SK-N-SH (cell line): ENCODE results near the gene DNMT3B. TPM values are rescaled to one million over a fixed set of nuclear protein-coding genes. Genes with fewer than 3 reads are reported as not detected.

Source experiments
- CTCF ChIA-PET: fragments of 300-600, 350-600 bp; formaldehyde crosslinking; extraction: SDS; loops from one replicate; lab custom pipeline; 2021; lab: Yijun Ruan, JAX
- POLR2A ChIA-PET: fragments of 350-600 bp; sonication (Branson Sonifier 250); formaldehyde crosslinking; extraction: SDS; loops from one replicate; lab custom pipeline; 2020; ENCODE audit warnings: antibody characterized with exemption, inconsistent platforms; lab: Yijun Ruan, JAX
- DNase-seq: peaks from one replicate; pipeline ENCODE4 v3.0.0; 2012
- H2AFZ ChIP-seq: fragments of 200-600 bp; sonication (generic); 2 replicates; pipeline ENCODE4 v1.8.1; 2016; ENCODE audit warnings: antibody characterized with exemption, mild to moderate bottlenecking, low read depth
- H3F3A ChIP-seq: fragments of 200-600 bp; sonication (generic); replicated peaks from 2 replicates; pipeline ENCODE3; 2016; ENCODE audit warnings: antibody characterized with exemption, mild to moderate bottlenecking; ENCODE audit not compliant: insufficient read depth
- H3K27ac ChIP-seq, 2 experiments: fragments of 200-500 bp in 1 of 2; fragments of 200-600 bp in 1 of 2; sonication (Bioruptor generic) in 1 of 2; sonication (generic), shearing (Covaris generic) in 1 of 2; 2 replicates each; pipeline versions ENCODE4 v1.5.1 to v1.6.1; 2014 to 2016; ENCODE audit warnings: low read depth in 2 of 2, inconsistent platforms in 1 of 2, low read length in 1 of 2, mild to moderate bottlenecking in 1 of 2, mixed read lengths in 1 of 2
- H3K27me3 ChIP-seq: fragments of 200-600 bp; sonication (generic), shearing (Covaris generic); 2 replicates; pipeline ENCODE4 v1.6.1; 2016; ENCODE audit warnings: mixed run types; ENCODE audit not compliant: insufficient read depth
- H3K36me3 ChIP-seq, 2 experiments: fragments of 200-500 bp in 1 of 2; fragments of 200-600 bp in 1 of 2; sonication (Bioruptor generic) in 1 of 2; sonication (generic) in 1 of 2; replicated peaks in 1 of 2; 2 replicates each; pipeline versions ENCODE3 to v1.5.1; 2014 to 2016; ENCODE audit warnings: low read length in 1 of 2, mild to moderate bottlenecking in 1 of 2; ENCODE audit not compliant: insufficient read depth in 2 of 2, control insufficient read depth in 1 of 2
- H3K4me1 ChIP-seq, 2 experiments: fragments of 200-500 bp in 1 of 2; fragments of 200-600 bp in 1 of 2; sonication (Bioruptor generic) in 1 of 2; sonication (generic), shearing (Covaris generic) in 1 of 2; 2 replicates each; pipeline versions ENCODE4 v1.5.1 to v1.6.1; 2014 to 2016; ENCODE audit warnings: low read depth in 1 of 2, low read length in 1 of 2, mixed run types in 1 of 2; ENCODE audit not compliant: insufficient read depth in 2 of 2, control insufficient read depth in 1 of 2
- H3K4me2 ChIP-seq: fragments of 200-600 bp; sonication (generic), shearing (Covaris generic); 2 replicates; pipeline ENCODE4 v1.6.1; 2017; ENCODE audit warnings: mixed run types
- H3K4me3 ChIP-seq, 2 experiments: fragments of 200-500 bp in 1 of 2; fragments of 200-600 bp in 1 of 2; sonication (Bioruptor generic) in 1 of 2; sonication (generic), shearing (Covaris generic) in 1 of 2; 2 replicates each; pipeline versions ENCODE4 v1.5.1 to v1.8.1; 2014 to 2016; ENCODE audit warnings: low read depth in 2 of 2, inconsistent platforms in 1 of 2, low read length in 1 of 2, mild to moderate bottlenecking in 1 of 2, mixed read lengths in 1 of 2, moderate library complexity in 1 of 2
- H3K79me2 ChIP-seq: fragments of 200-600 bp; sonication (generic); 2 replicates; pipeline ENCODE4 v1.8.1; 2017; ENCODE audit warnings: mild to moderate bottlenecking; ENCODE audit not compliant: insufficient read depth
- H3K9ac ChIP-seq: fragments of 200-600 bp; sonication (generic); 2 replicates; pipeline ENCODE4 v1.6.1; 2017; ENCODE audit warnings: mixed run types
- H3K9me2 ChIP-seq: fragments of 200-600 bp; sonication (generic); 2 replicates; pipeline ENCODE4 v1.6.1; 2017; ENCODE audit warnings: mixed run types
- H3K9me3 ChIP-seq: fragments of 200-600 bp; sonication (generic); 2 replicates; pipeline ENCODE4 v1.6.1; 2017; ENCODE audit warnings: mixed run types, mild to moderate bottlenecking, moderate library complexity
- H4K20me1 ChIP-seq: fragments of 200-600 bp; sonication (generic); 2 replicates; pipeline ENCODE4 v1.6.1; 2017; ENCODE audit warnings: mild to moderate bottlenecking, mixed run types; ENCODE audit not compliant: insufficient read depth
- CHD2 ChIP-seq: fragments of 150-350 bp; IDR thresholded peaks from 2 replicates; pipeline ENCODE4 v1.6.1; 2018; ENCODE audit warnings: low read length; ENCODE audit not compliant: partially characterized antibody
- MXI1 ChIP-seq: IDR thresholded peaks from 2 replicates; pipeline ENCODE4 v1.6.1; 2012; ENCODE audit warnings: mild to moderate bottlenecking, low read depth, low read length, improper control_type of control experiment
- RAD21 ChIP-seq: IDR thresholded peaks from 2 replicates; pipeline ENCODE4 v1.6.1; 2012; ENCODE audit warnings: mild to moderate bottlenecking, low read length
- SMC3 ChIP-seq: IDR thresholded peaks from 2 replicates; pipeline ENCODE4 v1.6.1; 2012; ENCODE audit warnings: low read depth, low read length, improper control_type of control experiment
- WGBS: methylation state at CpG from one replicate; pipeline ENCODE4 v1.1.6; 2017; ENCODE audit warnings: low lambda C conversion rate; 5-methylcytosine and 5-hydroxymethylcytosine counted together
- polyA plus RNA-seq, 3 experiments: library from polyadenylated mRNA; depleted of rRNA; stranded (reverse); fragments of >200 nt; gene quantifications; 2 replicates each; pipeline ENCODE4 v1.2.3, GENCODE V29; 2012
- TF ChIP-seq, protein P1 (sequence below): IDR thresholded peaks from 2 replicates; pipeline ENCODE4; 2012
- TF ChIP-seq, protein P2 (sequence below): fragments of 200-600 bp; sonication (generic); IDR thresholded peaks from 2 replicates; pipeline ENCODE4 v1.6.1; 2017; ENCODE audit warnings: antibody characterized with exemption, mild to moderate bottlenecking, moderate library complexity

The DNMT3B gene
- polyA plus RNA-seq, 1 of the 3 experiments (the other 2 are of a cell fraction), result 2.2 TPM

DNA sequence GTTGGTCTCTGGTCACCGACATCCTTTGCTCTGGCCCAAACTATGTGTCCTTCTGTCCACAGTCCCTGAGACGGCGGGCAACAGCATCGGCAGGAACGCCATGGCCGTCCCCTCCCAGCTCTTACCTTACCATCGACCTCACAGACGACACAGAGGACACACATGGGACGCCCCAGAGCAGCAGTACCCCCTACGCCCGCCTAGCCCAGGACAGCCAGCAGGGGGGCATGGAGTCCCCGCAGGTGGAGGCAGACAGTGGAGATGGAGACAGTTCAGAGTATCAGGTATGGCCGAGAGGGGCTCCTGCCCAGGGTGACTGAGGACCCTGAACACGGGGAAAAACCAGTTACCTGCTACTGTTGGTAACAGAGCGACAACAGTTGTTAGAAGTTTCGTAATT lies 25.0 kb downstream of the DNMT3B start:
- no peak for DNase-seq
- no peaks in the 10 kb centered on the region for H3K79me2 ChIP-seq
- no peaks in the 10 kb centered on the region for H3F3A ChIP-seq
- no peak overlapping the region for H2AFZ ChIP-seq
- no peak overlapping the region for H3K27ac ChIP-seq
- peaks cover 2 to 5% of the 10 kb centered on the region in 2 experiments for H3K36me3 ChIP-seq
- WGBS, result 93% methylated on average over 16 of the region's 16 CpGs
- H3K9me3 ChIP-seq, result no peaks in the 10 kb centered on the region
- no peaks in the 10 kb centered on the region for H3K27me3 ChIP-seq
- H3K9ac ChIP-seq, result no peak overlapping the region
- ChIA-PET POLR2A (no interaction called here), CTCF (interaction anchor here (1.4 to 6.2 kb wide), 2 partner anchors 9 to 113 kb away, joined by 4 to 83 read pairs; partner anchors contain the start of gene C20orf203)
- TF ChIP-seq, protein P1, sequence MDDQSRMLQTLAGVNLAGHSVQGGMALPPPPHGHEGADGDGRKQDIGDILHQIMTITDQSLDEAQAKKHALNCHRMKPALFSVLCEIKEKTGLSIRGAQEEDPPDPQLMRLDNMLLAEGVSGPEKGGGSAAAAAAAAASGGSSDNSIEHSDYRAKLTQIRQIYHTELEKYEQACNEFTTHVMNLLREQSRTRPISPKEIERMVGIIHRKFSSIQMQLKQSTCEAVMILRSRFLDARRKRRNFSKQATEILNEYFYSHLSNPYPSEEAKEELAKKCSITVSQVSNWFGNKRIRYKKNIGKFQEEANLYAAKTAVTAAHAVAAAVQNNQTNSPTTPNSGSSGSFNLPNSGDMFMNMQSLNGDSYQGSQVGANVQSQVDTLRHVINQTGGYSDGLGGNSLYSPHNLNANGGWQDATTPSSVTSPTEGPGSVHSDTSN, result no peak
- TF ChIP-seq RAD21, result no peak
- TF ChIP-seq, all 33 proteins: peak for 0
- no peaks in the 10 kb centered on the region for H4K20me1 ChIP-seq
- no peaks in the 10 kb centered on the region for H3K4me1 ChIP-seq
- no peak overlapping the region for H3K4me3 ChIP-seq
- H3K4me2 ChIP-seq, result no peak overlapping the region
- no peaks in the 10 kb centered on the region for H3K9me2 ChIP-seq

DNA sequence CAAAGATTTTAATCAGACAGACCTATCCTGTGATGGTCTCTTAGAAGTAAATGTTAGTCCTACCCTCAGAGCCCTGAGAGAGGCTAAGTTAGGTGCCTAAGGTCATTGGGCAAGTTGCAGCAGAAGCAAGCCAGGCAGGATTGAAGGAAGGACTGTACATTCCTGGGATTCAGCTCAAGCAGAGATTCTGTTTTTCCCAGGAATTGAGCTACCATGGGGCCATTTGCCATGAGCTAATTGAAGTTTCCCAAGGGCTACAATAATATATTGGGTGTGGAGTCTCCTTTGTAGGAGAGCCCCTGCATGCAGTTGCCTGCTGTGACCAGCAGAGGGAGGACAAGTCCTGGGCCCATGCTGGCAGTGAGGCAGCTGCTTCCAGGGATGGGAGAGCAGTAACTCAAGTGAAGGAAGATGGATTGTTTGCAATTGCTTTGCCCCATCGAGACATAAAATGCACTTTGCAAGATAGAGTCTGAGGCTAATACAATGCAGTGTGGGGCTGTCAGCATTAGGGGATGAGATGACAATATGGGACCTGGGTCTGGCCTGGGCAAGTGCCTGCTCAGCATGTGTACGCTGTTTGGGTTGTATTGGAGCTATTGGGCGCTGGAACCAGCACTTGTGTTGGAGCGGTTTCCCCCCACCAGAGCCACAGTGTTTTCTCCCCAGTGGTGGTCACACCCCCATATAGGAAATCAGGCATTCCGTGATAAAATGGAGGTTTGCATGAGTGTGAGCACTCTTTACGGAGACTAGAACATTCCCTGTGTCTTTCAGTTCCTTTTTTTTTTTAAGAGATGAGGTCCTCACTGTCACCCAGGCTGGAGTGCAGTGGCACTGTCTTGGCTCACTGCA lies 27.9 kb downstream of the DNMT3B start:
- no peaks in the 10 kb centered on the region for H3F3A ChIP-seq
- no peak overlapping the region for H3K4me2 ChIP-seq
- ChIA-PET POLR2A (no interaction called here), CTCF (interaction anchor here (0.5 to 6.2 kb wide), 57 partner anchors 9 to 533 kb away, joined by 3 to 83 read pairs (median 5); partner anchors contain the start of genes C20orf203, COMMD7 and DNMT3B)
- no peak overlapping the region for H3K27ac ChIP-seq
- no peaks in the 10 kb centered on the region for H3K27me3 ChIP-seq
- H3K9me3 ChIP-seq, result no peaks in the 10 kb centered on the region
- peak; percentile 89 for DNase-seq
- no peak overlapping the region for H3K9ac ChIP-seq
- H2AFZ ChIP-seq, result no peak overlapping the region
- H4K20me1 ChIP-seq, result no peaks in the 10 kb centered on the region
- peaks cover 2 to 5% of the 10 kb centered on the region in 2 experiments for H3K36me3 ChIP-seq
- peak; percentile 87 for TF ChIP-seq RAD21
- no peak for TF ChIP-seq CHD2
- peak; percentile 80 for TF ChIP-seq SMC3
- no peak for TF ChIP-seq MXI1
- TF ChIP-seq, protein P2, sequence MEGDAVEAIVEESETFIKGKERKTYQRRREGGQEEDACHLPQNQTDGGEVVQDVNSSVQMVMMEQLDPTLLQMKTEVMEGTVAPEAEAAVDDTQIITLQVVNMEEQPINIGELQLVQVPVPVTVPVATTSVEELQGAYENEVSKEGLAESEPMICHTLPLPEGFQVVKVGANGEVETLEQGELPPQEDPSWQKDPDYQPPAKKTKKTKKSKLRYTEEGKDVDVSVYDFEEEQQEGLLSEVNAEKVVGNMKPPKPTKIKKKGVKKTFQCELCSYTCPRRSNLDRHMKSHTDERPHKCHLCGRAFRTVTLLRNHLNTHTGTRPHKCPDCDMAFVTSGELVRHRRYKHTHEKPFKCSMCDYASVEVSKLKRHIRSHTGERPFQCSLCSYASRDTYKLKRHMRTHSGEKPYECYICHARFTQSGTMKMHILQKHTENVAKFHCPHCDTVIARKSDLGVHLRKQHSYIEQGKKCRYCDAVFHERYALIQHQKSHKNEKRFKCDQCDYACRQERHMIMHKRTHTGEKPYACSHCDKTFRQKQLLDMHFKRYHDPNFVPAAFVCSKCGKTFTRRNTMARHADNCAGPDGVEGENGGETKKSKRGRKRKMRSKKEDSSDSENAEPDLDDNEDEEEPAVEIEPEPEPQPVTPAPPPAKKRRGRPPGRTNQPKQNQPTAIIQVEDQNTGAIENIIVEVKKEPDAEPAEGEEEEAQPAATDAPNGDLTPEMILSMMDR, result peak; percentile 97
- WGBS, result 69% methylated on average over 6 of the region's 6 CpGs
- no peaks in the 10 kb centered on the region for H3K4me1 ChIP-seq
- peak overlapping the region in 1 of 2 experiments; percentile 49; a peak in 1 of 4 replicates for H3K4me3 ChIP-seq
- no peaks in the 10 kb centered on the region for H3K9me2 ChIP-seq
- no peaks in the 10 kb centered on the region for H3K79me2 ChIP-seq
